ENCODE measurements around the gene PRPF19.

PRPF19 gene

GRCh38 chr11:60899046-60899936 is 7.1 kb downstream of the PRPF19 start:
- ChIA-PET POLR2A (interaction anchor here (0.8 kb wide), 1 partner anchor 74 kb away, joined by 4 read pairs; no protein-coding TSS in a partner anchor), CTCF (interaction anchor here (0.6 to 14.0 kb wide), 51 partner anchors 9 to 634 kb away, joined by 3 to 157 read pairs (median 5); partner anchors contain the start of genes TMEM109, TMEM132A and ZP1)
- DNase-seq (ENCODE audit: extremely low spot score) = peak; percentile 58
- peak; percentile 89 for TF ChIP-seq CTCF (IDR thresholded peaks at IDR 0.05; ENCODE audit: control extremely low read depth, extremely low read depth, low read depth, missing control alignments)

- CTCF ChIA-PET = interaction anchor here (1.3 to 14.0 kb wide), 4 partner anchors 7 to 129 kb away, joined by 3 to 157 read pairs (median 76); no protein-coding TSS in a partner anchor
- POLR2A ChIA-PET = no interaction called here
- DNase-seq (ENCODE audit: extremely low spot score) = no peak
- TF ChIP-seq CTCF (IDR thresholded peaks at IDR 0.05; ENCODE audit: control extremely low read depth, extremely low read depth, low read depth, missing control alignments) = no peak
Measured at GRCh38 chr11:60897496-60897895, 8.9 kb downstream of the PRPF19 start.

- POLR2A ChIA-PET = no interaction called here
- CTCF ChIA-PET = interaction anchor here (0.7 to 14.0 kb wide), 7 partner anchors 8 to 71 kb away, joined by 3 to 157 read pairs (median 4); no protein-coding TSS in a partner anchor
- DNase-seq (ENCODE audit: extremely low spot score) = no peak
- TF ChIP-seq CTCF (IDR thresholded peaks at IDR 0.05; ENCODE audit: control extremely low read depth, extremely low read depth, low read depth, missing control alignments) = no peak
Measured at GRCh38 chr11:60895687-60896086, 10.7 kb downstream of the PRPF19 start.

- ChIA-PET CTCF (interaction anchor here (1.1 to 7.6 kb wide), 5 partner anchors 8 to 61 kb away, joined by 3 to 129 read pairs (median 6); no protein-coding TSS in a partner anchor), POLR2A (interaction anchor here (0.6 kb wide), 1 partner anchor 224 kb away, joined by 4 read pairs; no protein-coding TSS in a partner anchor)
Measured at GRCh38 chr11:60891103-60891741, 15.2 kb downstream of the PRPF19 start.

GRCh38 chr11:60890696-60891095 is 15.7 kb downstream of the PRPF19 start:
- CTCF ChIA-PET = interaction anchor here (1.1 to 7.6 kb wide), 4 partner anchors 10 to 60 kb away, joined by 3 to 129 read pairs (median 51); no protein-coding TSS in a partner anchor
- no peak for DNase-seq (ENCODE audit: extremely low spot score)
- POLR2A ChIA-PET = interaction anchor here (0.6 kb wide), 1 partner anchor 224 kb away, joined by 4 read pairs; no protein-coding TSS in a partner anchor
- no peak for TF ChIP-seq CTCF (IDR thresholded peaks at IDR 0.05; ENCODE audit: control extremely low read depth, extremely low read depth, low read depth, missing control alignments)

More at GRCh38 chr11:60891103-60891741, 15.2 kb downstream of the PRPF19 start:
- no peak for TF ChIP-seq CTCF (IDR thresholded peaks at IDR 0.05; ENCODE audit: control extremely low read depth, extremely low read depth, low read depth, missing control alignments)
- DNase-seq (ENCODE audit: extremely low spot score) = no peak

- POLR2A ChIA-PET = no interaction called here
- DNase-seq (ENCODE audit: extremely low spot score) = no peak
- CTCF ChIA-PET = interaction anchor here (0.7 to 7.6 kb wide), 7 partner anchors 9 to 127 kb away, joined by 3 to 129 read pairs (median 6); no protein-coding TSS in a partner anchor
- TF ChIP-seq CTCF (IDR thresholded peaks at IDR 0.05; ENCODE audit: control extremely low read depth, extremely low read depth, low read depth, missing control alignments) = no peak
Measured at GRCh38 chr11:60889869-60890311, 16.5 kb downstream of the PRPF19 start.

Measured in GM10248 (cell line).